NCI-H2029 treated with DMSO at 0.1 percent for 48 hours (cell line): ENCODE data around the gene GALNT7.
A peak's percentile ranks its signal among the peaks of the same experiment; 100 is the strongest.
"Not testable (repeated sequence)": the region's sequence is repeated elsewhere in the genome, so short reads cannot be mapped to it uniquely, and the experiment has no call there.

Experiments used
- DNase-seq: peaks from one replicate; lab custom pipeline; 2025; lab: John Stamatoyannopoulos, UW

The GALNT7 gene

DNA sequence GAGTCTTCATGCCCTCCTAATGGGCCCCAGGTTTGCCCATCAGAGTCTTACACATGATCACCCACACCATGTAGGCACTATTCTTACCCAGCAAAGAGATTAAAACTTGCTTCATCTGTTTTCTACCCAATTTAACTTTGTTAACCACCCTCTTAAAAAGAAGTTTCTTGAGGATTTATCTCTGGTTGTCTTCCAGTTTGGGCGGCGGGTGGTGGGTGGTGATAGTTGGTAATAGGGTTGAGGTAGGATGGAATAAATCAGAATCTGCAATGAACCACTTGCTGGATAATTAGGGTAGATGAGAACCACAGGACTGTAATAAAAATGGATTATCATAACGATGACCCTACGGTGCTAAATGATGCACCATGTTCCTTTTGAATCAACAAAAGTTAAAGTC is 30.9 kb downstream of the GALNT7 start:
- no peak for DNase-seq

DNA sequence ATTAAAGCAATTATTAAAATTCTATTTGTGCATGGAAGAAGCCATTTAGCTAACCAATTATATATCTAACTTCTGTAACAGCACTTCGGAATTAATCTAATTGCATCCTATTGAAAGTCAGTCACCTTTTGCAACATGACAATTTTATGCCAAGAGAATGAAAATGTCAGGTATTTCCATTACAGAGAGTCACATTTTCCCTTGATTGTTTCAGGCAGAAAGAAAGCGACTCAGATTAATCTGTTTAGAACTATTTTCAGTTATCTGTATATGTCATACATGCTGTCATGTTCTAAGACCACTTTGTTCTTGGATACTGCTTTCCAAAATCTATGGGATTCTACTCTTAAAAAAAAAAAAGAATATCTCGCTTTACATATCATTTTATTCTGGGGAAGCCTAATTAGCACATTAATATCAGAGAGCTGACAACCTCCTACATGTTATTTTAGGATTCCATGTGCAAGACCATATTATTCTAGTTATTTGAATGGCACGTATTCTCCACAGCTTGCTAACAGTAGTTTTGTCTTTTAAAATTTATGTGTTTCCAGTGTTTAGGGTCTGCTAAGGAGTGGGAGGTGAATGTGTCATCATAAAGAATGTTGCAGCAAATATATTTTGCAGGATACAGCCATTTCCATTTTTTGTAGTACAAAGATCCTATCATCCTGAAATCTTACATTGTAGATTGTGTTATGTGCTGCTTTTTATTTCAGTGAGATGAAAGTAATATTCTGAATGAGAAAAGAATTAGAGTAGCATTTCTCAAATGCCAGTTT is 31.7 kb downstream of the GALNT7 start:
- DNase-seq = no peak

DNA sequence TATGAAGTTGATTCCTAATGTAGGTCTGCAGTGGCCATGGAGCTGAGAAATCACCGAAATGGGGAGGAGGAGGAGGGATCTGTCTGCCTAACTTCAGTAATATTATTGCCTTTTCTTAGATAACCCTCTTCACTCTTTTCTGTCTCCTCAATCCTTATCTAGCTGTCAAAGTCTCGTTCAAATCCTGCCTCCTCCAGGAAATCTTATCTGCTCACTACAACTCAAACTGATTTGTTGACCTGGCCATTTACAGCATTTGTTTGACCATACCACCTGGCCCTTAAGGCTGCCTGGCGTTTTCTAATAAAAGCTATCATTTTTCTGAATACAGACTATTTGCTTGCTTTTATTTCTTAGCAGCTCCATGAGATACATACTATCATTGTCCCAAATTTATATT is 33.8 kb downstream of the GALNT7 start:
- DNase-seq = no peak

DNA sequence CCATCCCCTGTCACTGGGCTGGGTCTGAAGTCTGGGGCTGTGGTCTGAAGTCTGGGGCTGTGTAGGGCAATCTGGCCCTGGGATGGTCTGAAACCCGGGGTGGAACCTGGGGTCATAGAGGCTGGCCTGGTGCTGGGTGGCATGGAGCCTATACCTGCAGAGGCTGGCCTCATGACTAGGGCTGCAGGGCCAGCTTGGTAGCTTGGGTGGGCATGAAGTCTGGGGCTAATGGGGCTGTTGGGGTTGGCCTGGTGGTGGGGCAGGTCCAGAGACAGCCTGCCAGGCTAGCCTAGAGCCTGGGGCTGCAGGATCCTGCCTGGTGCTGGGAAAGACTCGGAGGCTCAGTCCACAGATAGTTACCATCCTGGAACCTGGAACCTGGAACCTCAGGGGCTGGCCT is 37.0 kb downstream of the GALNT7 start:
- DNase-seq = no peak

DNA sequence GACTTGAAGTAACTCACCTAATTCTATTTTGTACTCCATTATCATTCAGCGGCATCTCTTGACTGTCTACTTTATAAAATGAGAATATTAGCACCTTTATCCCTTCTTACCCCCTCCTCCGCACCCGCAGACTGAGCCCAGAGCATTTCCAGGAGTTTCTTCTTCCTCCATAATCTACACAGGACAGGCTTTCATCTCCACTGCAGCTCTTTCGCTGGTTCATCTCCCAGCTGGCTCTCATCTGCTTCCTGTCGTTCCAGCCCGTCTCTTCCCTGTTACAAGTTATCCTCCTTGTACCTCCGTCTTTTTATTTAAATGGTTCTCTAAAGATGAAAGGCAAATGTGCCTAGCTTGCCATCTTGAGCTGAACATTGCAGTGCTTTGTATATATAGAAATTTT is 39.8 kb downstream of the GALNT7 start:
- no peak for DNase-seq

DNA sequence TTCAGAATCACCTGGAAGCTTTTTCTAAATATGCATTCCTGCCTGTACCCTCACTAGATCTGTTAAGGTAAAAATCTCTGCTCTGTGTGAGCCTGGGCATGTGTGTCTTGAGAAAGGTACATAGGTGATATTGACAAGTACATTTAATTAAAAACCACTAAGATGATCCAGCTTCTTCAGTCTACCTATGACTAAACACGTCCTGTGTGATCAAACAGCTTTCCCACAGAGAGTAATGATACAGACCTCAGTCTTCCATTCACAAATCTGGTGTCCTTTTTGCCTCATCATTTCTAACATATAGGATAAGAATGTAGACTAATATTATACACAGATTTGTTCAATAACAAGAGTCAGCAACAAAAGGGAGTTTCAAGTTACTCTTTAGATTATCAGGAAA is 42.6 kb downstream of the GALNT7 start:
- peak; percentile 32 for DNase-seq

DNA sequence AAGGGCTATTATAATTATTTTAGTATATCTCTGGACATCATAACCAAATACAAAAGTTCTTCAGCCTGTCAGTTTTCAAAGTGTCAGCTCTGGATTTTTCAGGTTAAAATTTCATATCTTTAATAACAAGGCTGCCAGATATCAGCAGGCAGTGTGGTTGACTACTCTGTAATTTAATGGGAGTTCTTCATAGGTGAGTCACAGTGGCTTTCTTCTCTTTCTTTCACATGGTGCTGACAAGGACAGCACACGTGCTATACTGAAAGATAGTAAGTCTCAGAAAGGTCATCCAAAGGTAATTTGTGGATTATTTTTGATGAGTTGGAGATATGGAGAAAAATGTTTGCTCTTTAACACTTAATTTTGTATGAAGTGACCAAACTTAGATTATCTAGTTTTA is 43.2 kb downstream of the GALNT7 start:
- no peak for DNase-seq

DNA sequence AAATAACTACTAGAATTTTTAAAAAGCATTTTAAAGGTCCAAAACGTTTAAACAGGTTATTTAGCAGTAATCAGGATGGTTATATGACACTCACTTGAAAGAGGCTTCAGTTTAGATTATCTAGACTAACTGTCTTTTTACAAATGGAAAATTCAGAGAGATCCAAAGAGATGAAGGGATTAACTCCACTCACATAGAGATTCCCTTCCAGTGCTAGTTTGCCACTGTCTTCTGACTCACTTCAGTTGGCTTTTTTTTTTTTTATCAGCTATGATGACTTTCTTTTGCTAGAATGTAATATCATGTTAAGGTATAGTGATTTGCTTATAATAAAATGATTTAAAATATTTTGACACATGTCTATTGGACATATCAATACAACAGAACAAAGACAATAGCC is 43.8 kb downstream of the GALNT7 start:
- no peak for DNase-seq

DNA sequence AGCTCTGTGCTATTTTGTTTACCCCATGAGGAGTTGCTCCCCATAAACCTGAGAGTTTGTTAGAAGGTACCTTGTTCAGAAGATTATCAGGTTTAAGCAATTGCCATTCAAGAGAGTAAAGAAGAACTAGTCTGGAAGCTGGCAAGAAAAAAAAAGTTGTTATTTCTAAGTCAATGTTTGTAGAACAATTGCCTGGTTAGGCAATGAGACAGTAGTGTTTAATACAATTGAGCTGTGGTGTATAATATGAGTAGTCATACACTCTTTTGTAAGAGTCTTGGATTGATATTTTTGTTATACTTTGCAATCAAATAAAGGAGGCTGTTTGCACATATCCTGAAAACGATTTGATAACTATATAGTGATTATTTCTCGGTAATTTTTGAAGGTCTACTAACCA is 44.7 kb downstream of the GALNT7 start:
- no peak for DNase-seq

DNA sequence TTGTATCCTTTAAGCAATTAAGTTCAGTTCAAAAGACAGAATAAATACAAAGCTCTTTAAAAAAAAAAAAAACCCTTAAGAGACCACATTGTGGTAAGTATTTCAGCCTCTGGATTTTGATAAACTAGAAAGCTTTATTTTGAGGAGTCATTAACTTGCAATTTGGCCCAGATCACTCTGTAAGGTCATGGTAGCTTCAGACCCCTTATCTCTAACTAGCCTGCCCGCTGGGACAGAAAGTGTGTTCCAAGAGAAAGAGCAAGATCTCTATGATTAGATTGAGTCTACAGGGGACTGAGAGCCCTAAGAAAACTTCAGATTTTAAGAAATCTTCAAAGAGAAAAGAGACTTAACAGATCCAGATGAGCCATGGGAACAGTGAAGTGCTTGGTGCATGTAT is 45.6 kb downstream of the GALNT7 start:
- no peak for DNase-seq

DNA sequence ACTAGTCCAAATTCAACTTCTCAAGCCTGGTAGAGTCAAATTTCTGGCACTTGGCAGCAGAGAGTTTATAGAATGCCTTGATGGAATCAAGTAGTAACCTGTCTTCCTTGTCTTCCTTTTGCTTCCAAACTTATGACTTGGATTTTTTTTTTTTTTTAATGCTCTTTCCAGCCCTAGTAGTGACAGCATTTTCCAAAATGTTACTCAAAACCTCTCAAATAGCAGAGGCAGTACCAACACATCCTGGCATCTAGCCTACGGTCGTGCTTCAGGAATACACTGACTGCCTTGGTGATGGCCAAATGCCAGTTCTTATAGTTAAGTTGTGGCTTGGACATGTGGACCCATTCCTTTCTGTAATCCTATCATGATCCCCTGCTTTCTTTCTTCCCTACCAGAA is 46.0 kb downstream of the GALNT7 start:
- DNase-seq = peak; percentile 43

DNA sequence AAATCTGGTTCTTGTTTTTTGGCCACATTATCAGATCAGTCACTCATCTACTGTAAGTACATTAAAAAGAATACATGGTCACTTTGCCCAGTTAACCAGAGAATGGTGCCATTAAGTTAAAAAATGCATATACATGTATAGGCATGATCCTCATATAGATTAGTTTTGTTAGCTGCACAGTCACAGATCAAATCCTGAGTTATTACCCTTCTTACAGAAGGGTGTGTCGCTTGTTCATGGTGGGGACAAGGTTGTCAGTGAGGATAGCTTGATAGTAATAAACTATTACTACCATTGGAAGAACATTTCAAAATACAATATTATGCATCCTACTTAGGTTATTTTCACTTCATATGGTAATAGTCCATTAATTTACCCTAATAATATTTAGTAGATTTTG is 48.5 kb downstream of the GALNT7 start:
- DNase-seq = no peak

DNA sequence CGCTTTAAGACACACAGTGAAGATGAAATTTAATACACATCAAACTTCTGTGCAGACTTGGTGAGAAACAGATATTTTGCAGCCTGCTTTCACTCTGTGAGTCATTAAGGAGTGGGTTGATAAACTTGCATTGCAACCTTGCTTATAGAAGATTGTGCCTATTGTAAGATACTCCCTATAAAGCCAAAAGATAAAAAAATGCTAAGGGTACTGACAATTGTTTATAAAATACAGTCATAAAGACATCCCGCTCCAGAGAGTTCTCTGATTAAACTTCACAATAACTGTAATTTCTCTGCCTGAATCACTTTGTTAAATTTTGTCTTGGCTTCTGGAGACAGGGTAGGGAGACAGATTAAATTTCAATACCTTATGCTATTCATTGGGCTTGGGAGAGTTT is 49.1 kb downstream of the GALNT7 start:
- DNase-seq = no peak

DNA sequence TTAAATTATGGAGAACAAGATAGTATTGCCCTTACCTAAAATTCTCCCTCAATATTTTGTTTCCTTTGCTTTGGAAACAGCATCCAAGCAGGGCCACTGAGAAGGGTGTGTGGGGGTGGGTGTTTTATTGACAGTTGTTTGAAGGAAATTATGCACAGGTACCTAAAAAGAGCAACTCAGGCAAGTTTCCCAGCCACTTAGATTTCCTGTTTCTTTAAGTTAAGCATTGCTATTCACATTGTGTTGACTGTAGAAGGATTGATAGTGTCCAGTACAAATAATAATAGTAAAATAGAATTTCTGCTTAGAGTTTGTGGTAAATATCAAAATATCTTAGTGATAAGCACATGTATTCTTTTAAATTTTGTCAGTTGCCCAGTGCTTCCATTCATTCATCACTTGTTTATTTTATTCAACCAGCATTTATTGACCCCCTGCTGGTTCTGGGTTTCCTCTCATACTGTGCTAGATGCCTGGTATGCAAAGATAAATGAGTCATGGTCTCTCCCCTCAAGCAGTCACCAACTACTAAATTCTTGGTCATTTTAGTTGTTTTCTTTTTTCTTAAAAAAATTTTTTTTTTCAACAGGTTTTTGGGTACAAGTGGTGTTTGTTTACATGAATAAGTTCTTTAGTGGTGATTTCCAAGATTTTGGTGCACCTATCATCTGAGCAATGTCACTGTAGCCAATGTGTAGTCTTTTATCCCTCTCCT is 50.0 kb downstream of the GALNT7 start:
- no peak for DNase-seq

DNA sequence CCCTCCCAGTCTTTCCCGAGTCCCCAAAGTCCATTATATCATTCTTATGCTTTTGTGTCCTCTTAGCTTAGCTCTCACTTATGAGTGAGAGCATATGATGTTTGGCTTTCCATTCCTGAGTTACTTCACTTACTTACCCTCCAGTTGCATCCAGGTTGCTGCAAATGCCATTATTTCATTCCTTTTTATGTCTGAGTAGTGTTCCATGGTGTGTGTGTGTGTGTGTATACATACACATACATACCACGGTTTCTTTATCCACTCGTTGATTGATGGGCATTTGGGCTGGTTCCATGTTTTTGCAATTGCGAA is 50.5 kb downstream of the GALNT7 start:
- DNase-seq = not testable (repeated sequence)

DNA sequence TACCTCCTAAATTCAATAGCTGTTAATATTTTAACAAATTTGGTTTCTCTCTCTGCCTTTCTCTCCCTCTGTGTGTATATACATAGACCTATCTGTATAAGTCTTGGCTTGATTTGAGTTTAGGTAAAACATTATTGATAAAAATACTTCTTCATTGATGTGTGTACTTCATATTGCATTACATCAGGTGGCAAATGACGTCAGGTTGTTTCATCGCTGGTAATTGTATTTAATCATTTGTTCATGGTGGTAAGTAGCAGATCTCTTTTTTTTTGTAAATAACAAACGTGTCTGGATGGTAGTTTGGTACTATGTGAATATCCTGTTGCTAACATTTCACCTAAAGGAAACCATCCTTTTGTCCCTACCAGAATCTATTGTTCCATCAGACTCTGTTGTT is 55.1 kb downstream of the GALNT7 start:
- no peak for DNase-seq

DNA sequence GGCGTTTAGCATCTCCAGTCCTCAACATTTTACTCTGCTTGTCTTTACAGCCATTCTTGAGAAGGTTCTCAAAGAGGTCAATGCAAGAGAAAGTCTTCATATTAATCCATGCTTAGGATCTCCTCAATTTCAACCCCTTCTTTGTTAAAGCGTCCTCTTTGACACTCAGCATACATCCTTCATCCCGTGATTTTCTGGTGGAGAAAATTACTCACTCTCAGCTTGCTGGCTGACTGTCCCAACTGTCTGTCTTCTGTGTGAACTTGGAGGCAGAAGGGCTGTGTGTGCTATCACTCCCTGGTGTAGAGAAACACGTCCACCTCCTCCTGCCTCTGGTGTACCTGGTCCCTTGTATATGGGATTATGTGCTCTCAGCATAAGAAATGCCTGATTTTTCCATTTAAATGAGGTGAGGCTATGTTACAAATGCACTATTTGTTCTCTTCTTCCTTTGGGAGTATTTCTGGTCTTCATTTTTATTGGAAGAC is 57.8 kb downstream of the GALNT7 start:
- no peak for DNase-seq

DNA sequence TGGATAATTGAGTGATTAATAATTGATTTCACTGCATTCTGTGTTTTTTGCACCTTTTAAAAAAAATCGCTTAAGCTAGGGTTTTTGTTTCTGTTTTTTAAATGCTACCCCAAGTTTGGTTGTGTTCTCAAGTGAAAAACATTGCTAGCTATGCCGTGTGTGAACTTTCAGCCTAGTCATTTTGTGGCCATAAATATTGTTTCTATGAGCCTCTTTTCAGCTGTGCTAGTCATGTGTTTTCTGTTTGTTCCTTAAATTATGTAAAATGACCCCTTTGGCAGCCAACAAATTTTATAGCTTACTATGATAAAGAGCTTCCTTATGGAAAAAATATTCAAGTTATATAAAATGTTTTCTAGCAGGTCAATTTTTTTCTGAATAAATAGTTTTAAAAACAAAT is 59.1 kb downstream of the GALNT7 start:
- no peak for DNase-seq

DNA sequence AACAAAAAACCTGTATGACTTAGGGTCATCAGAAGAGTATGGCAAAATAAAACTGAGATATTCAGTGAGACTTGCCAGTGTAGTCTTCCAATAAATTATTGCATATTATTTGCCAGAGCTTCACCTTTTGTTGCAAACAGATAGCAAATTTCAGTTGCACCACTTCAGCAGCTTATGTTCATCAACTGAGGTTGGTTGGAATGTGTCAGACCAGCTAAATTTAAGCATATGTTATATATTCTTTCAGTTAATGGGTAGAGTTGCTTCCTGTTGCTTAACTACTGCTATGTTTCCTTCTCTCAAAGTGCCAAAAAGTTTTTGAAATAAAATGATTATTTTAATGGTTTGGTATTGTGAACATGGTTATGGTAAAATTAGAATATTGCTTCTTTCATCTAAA is 61.5 kb downstream of the GALNT7 start:
- no peak for DNase-seq

DNA sequence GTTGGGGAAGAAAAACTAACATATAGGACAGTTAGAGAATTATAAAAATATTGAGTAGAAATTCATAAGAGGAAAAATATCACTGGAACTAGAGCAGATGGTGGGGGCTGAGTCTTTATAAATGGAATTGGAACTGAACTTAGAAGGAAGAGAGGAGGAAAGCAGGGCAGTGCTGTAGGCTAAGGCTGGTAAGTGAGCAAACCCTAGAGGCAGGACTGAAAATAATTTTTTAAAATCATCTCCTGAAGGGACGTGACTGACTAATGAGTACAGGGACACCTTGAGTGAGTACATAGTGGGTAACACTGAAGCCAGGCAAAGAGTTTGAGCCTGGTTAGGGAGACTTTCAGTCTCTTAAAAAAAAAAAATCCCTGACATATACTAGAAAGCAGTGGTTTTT is 63.3 kb downstream of the GALNT7 start:
- no peak for DNase-seq

DNA sequence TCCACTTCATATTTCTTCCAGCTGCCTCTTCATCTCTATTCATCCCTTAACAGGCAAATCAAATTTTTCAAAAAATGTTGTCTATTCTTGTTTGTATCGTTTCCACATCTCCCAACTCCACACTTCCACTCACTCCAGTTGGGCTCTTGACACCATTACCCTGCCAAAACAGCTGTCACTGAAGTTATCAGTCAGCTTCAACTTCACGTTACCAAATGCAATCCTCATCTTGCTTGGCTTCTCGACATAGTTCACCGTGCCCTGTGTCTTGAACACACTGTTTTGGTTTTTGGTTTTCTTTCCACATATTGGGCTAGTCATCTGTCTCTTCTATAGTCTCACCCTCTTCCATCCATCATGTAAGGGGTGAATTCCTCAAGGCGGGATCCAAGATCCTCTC is 65.2 kb downstream of the GALNT7 start:
- DNase-seq = no peak

DNA sequence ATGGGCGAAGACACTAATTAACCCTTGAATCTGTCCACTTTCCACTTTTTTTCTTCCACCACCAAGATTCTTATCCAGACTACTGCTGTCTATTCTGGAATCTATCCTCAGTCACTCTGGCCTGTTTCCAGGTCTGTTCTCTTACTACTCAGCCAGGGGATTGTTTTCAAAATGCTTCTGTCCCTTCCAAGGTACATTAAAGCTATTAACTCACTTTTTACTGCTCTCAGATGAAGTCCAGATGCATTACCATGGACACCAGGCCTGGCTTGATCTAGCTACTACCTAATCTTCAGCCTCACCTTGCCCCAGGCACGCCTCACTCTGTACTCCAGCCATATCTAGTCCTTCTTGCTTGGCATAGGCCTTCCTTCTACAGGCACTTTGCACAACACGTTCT is 66.4 kb downstream of the GALNT7 start:
- no peak for DNase-seq

DNA sequence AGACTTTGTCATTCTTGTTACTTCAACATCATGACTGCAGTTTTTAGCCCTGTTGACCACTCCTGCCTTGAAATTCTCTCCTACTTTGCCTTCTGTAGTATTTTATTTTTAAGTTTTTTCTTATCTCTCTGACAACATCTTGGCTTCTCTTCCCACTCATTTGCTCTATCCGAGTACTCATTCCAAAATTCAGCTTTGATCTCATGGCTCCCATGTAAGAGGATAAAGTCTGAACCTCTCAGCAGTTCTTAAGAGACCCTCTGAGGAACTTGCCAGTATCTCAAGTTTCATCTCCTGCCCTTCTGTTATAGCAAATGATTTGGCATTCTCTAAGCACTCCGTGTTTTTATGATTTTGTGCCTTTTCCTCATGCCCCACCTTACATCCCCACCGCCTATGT is 67.7 kb downstream of the GALNT7 start:
- DNase-seq = no peak

DNA sequence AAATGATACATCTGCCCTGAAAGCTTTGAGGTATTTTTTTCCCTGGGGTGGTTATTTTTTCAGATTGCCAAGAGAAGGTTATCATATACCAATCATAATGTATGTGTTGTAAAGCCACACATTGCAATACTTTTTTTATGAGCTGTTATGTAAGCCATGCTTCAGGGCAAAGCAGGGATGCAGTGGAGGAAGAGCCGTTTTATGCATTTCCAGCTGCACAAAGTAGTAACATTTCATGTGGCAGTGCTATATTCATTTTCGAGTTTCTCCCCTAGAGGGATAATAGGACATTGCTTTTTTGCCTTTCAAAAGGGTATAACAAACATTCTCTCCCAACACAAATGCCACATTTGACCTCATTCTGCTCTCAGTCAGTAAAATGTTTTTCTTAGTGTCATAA is 68.5 kb downstream of the GALNT7 start:
- DNase-seq = no peak
